Measurements from ENCODE around the gene NPC1L1. TPM values are rescaled to one million over a fixed set of nuclear protein-coding genes. Genes with fewer than 3 reads are reported as not detected.

The NPC1L1 gene
- total and polyA plus RNA-seq, 2 of the 13 experiments (the other 11 are each of a cell fraction or from before 2014, with no cell fraction given), result 4.8 to 14.5 TPM

DNA sequence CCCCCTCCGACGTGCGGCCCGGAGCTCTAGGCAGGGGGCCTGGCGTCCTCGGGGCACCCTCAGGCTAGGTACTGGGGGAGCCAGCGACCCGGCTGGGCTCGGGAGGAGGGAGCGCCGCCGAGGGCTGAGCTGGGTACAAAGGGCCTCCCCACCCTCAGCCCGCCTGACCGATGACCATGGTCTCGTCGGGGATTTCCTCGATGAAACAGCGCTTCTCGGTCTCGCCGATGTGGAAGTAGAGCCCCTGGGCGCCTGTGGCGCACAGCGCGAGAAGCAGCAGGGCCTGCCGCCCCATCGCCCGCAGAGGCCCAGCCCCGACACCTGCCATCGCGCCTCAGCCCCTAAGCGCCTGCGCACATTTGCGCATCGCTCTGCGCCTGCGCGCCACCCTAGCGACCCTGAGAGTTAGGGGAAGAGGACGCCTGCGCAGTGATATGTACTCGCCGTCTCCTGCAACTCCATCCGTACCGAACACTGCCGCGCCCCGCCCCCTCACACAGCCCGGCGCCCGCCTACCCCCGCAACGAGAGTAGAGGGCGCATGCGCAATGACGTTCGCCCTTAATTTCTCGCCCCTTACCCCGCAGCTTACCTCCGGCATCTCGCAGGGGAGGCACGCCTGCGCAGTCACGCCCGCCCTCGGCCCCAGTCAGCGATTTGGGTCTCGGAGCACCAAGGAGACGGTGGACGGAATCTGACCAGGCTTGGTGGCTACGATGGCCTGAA lies 40.9 kb upstream of the NPC1L1 start, which contains the start of gene TMED4 (continued):
- TF ChIP-seq AKAP8 (CRISPR knock-in tag; IDR thresholded peaks at IDR 0.05), result no peak; the same call in 1 of the 2 replicates
- no peak for TF ChIP-seq ZNF354B (CRISPR knock-in tag; IDR thresholded peaks at IDR 0.05)
- TF ChIP-seq CENPT (CRISPR knock-in tag; IDR thresholded peaks at IDR 0.05; ENCODE audit: low read depth), result no peak
- peak; percentile 54; the same call in 1 of the 2 replicates for TF ChIP-seq REL (CRISPR knock-in tag; conservative IDR thresholded peaks at IDR 0.05)
- peak; percentile 95 for TF ChIP-seq SPEN (CRISPR knock-in tag; IDR thresholded peaks at IDR 0.05; ENCODE audit: low read depth)
- TF ChIP-seq, protein P1, sequence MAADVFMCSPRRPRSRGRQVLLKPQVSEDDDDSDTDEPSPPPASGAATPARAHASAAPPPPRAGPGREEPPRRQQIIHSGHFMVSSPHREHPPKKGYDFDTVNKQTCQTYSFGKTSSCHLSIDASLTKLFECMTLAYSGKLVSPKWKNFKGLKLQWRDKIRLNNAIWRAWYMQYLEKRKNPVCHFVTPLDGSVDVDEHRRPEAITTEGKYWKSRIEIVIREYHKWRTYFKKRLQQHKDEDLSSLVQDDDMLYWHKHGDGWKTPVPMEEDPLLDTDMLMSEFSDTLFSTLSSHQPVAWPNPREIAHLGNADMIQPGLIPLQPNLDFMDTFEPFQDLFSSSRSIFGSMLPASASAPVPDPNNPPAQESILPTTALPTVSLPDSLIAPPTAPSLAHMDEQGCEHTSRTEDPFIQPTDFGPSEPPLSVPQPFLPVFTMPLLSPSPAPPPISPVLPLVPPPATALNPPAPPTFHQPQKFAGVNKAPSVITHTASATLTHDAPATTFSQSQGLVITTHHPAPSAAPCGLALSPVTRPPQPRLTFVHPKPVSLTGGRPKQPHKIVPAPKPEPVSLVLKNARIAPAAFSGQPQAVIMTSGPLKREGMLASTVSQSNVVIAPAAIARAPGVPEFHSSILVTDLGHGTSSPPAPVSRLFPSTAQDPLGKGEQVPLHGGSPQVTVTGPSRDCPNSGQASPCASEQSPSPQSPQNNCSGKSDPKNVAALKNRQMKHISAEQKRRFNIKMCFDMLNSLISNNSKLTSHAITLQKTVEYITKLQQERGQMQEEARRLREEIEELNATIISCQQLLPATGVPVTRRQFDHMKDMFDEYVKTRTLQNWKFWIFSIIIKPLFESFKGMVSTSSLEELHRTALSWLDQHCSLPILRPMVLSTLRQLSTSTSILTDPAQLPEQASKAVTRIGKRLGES (CRISPR knock-in tag; IDR thresholded peaks at IDR 0.05; ENCODE audit: borderline replicate concordance), result no peak
- TF ChIP-seq SMAD9 (CRISPR knock-in tag; IDR thresholded peaks at IDR 0.05), result no peak
- TF ChIP-seq ZSCAN21 (CRISPR knock-in tag; IDR thresholded peaks at IDR 0.05; ENCODE audit: borderline replicate concordance), result no peak
- 0 out of 2 replicates have a peak, but pooled peaks have one; percentile 23 for TF ChIP-seq ZNF720 (CRISPR knock-in tag; IDR thresholded peaks at IDR 0.05)
- TF ChIP-seq MXD1 (CRISPR knock-in tag; IDR thresholded peaks at IDR 0.05), result 0 out of 2 replicates have a peak, but pooled peaks have one; percentile 69
- peak; percentile 76; the same call in 1 of the 2 replicates for TF ChIP-seq BRD4 (CRISPR knock-in tag; IDR thresholded peaks at IDR 0.05)
- TF ChIP-seq FOXK2 (IDR thresholded peaks at IDR 0.05), result no peak
- no peak for TF ChIP-seq MEF2D (CRISPR knock-in tag; IDR thresholded peaks at IDR 0.05)
- TF ChIP-seq RAD51 (IDR thresholded peaks at IDR 0.05; ENCODE audit: borderline replicate concordance), result no peak
- no peak for TF ChIP-seq ZNF598 (CRISPR knock-in tag; IDR thresholded peaks at IDR 0.05; ENCODE audit: borderline replicate concordance)
- TF ChIP-seq ZNF280B (CRISPR knock-in tag; IDR thresholded peaks at IDR 0.05; ENCODE audit: borderline replicate concordance), result peak; percentile 76; the same call in 1 of the 2 replicates
- TF ChIP-seq HNRNPK (IDR thresholded peaks at IDR 0.05; ENCODE audit: low read depth, low read length, poor library complexity, severe bottlenecking), result no peak
- TF ChIP-seq, protein P2, sequence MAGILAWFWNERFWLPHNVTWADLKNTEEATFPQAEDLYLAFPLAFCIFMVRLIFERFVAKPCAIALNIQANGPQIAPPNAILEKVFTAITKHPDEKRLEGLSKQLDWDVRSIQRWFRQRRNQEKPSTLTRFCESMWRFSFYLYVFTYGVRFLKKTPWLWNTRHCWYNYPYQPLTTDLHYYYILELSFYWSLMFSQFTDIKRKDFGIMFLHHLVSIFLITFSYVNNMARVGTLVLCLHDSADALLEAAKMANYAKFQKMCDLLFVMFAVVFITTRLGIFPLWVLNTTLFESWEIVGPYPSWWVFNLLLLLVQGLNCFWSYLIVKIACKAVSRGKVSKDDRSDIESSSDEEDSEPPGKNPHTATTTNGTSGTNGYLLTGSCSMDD (CRISPR knock-in tag; IDR thresholded peaks at IDR 0.05), result no peak
- TF ChIP-seq ZNF790 (CRISPR knock-in tag; IDR thresholded peaks at IDR 0.05; ENCODE audit: borderline replicate concordance), result no peak

Data from HepG2 (cell line).